Stimulated activated CD4-positive, alpha-beta T cell treated with anti-CD3 and anti-CD28 coated beads, TNF-alpha, amount 100 ng/mL, for 1 hour (primary cell): Measurements from ENCODE around the gene DCTN2.
"Not testable (repeated sequence)": the region's sequence is repeated elsewhere in the genome, so short reads cannot be mapped to it uniquely, and the experiment has no call there.

ENCODE experiments used
- DNase-seq, 3 donors: peaks; one replicate each; pipeline ENCODE4 v3.0.0-alpha.2; 2020; ENCODE audit warnings: low read depth in 3 of 3, low spot score in 1 of 3

DCTN2 gene

GRCh38 chr12:57546438-57547287 is at the start of gene DCTN2:
DCTN2 (minus strand) TSS chr12:57547192; CDS start chr12:57547063, 129 bp downstream.
- peak; percentile 80 for DNase-seq

GRCh38 chr12:57593187-57593586 is 46.2 kb upstream of the DCTN2 start:
- no peak for DNase-seq

DNA sequence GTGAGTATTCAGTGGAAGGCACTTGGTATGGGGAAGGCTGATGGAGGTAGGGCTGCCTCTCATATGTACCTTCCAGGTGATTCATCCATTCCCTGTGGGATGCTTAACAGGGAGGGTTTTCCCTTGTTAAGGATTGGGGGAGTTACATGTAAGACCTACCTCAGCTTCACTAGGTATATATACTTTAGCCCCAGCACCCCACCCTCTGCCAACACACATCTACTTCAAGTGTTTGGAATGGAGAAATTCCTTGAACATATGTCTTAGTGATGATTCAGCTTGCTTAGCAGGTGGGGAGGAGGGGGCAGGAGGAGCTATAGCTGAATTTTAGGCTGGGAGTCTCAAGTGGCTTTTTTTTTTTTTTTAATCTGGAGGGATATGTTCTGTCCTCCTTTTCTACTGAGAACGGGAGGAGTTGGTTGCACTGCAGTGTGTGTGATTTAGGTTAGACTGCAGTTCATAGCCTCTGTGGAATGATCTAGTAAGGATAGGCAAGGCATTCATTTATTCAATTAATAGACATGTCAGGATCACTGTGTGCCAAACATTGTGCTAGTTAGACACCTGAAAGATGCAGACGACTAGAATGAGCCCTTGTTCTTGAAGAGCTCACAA is 45.7 kb upstream of the DCTN2 start:
- no peak for DNase-seq

DNA sequence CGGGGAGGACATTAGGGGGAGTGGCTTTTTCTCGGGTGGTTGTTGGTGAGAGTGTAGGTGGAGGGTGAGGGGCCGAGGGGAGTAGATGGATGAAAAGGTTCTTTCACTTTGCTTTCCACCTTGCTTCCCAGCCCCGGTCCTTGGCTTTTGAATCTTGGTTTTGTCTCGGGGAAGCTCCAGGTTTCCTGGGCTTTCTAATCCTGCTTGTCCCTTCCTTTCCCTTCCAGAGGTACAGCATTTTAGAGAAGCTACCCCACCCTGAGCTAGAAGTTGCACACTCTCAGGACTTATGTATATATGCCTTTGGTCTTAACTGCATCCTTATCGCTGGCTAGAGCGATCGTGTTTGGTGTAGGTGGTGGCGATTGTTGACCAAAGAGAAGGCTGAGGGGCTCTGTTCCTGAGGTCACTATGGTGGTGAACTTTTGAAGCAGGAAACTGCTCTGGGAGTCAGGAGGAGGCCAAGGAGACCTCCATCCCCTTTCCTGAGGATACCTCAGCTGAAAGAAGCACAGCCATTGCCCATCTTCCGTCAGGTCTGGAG is 44.9 kb upstream of the DCTN2 start:
- no peak for DNase-seq

GRCh38 chr12:57590864-57591781 is 44.1 kb upstream of the DCTN2 start, which contains the start of gene PIP4K2C:
PIP4K2C (plus strand) TSS chr12:57591192; CDS start chr12:57591290, 98 bp downstream.
- peak; percentile 42 to 62 (median 54) for DNase-seq

DNA sequence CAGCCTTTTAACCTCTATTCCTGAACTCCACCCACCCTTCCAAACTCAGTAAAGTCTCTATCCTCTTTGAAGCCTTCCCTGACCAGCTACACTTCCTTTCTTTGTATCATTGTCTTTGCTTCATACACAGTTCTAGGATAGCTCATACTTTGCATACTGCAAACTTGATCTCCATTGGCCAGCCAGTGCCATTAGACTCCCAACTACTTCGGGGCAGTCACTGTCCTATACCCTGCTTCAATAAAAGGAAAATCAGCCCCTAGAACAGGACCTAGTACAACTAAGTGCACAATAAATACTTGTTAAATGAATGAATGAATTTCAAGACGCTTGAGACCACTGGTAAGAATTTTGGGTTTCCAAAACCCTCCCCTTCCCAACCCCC is 43.5 kb upstream of the DCTN2 start:
- DNase-seq = no peak

GRCh38 chr12:57588951-57589610 is 42.1 kb upstream of the DCTN2 start:
- DNase-seq = not testable (repeated sequence)

- DNase-seq = no peak
These were observed 39.9 kb upstream of the DCTN2 start for GRCh38 chr12:57586832-57587429.

GRCh38 chr12:57586128-57586527 is 39.1 kb upstream of the DCTN2 start:
- DNase-seq = no peak

DNA sequence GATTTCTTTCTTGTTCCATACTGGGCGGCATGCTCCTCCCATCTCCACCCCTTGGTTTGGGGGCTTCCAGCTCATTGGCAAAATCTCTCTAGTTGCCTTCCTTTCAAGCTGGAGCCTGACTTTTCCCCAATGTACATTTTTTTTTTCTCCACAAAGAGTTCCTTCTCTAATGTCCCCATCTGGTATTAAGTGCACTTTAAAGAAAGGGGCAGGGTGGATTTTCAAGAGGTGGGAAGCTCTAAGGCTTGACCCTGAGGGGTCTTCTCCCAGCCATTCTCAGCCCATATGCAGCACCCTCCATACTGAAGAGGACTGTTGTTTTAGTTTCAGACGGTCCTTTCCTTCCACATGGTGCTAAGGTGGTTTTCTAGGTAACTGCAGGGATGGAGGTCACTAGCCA is 38.2 kb upstream of the DCTN2 start:
- DNase-seq = no peak

DNA sequence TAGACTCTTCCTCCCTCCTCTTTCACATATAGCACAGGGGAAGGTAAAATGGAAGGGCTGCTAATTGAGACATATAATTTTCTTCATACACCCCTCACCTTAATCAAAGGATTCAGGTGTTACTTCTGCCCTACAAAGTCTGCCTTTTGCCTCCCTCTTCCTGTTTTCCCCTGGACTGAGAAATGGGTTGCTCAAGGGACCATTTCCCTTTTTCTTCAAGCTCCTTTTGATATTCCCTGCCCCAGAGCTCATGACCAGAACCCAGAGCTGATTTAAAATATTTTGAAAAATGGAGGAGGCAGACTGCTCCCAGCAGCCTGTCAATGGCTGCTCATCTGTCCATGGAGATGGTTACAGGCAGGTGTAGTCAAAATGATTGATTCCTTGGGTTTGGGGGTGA is 37.7 kb upstream of the DCTN2 start:
- no peak for DNase-seq

GRCh38 chr12:57584050-57584449 is 37.1 kb upstream of the DCTN2 start:
- DNase-seq = no peak

GRCh38 chr12:57583008-57583831 is 36.2 kb upstream of the DCTN2 start:
- peak; percentile 17 to 39 (median 36) for DNase-seq

DNA sequence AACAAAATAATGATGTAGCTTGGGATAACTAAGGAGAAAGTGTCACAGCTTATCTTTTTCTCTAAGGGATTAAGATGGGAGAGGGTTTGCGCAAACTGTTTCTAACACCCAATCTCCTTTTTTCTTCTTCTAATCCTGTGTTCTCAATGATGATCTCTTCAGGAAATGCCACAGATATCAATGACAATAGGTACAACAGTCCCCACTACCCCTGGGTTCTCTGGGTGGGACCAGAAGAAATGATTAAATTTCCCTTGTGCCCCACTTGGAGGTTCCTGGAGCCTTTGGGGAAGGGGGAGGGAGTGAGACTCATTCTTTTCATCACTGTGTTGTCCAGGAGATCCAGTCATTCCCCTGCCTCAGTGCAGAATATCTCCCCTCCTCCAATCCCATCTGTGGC is 35.4 kb upstream of the DCTN2 start:
- no peak for DNase-seq

DNA sequence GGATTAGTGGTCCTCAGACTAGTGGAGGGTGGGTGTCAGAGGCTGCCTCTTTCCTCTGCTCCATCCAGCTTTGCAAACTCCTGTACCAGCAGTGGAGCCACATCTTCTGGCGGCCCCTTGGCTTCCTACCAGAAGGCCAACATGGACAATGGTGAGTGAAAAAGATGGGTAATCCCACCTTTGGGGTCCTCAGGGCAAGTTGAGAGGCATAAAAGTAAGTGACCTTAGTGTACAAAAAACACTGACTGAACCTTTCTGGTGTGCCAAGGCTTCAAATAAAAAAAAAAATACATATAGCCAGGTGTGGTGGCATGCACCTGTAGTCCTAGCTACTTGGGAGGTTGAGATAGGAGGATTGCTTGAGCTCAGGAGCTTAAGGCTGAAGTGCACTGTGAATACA is 34.8 kb upstream of the DCTN2 start:
- no peak for DNase-seq

DNA sequence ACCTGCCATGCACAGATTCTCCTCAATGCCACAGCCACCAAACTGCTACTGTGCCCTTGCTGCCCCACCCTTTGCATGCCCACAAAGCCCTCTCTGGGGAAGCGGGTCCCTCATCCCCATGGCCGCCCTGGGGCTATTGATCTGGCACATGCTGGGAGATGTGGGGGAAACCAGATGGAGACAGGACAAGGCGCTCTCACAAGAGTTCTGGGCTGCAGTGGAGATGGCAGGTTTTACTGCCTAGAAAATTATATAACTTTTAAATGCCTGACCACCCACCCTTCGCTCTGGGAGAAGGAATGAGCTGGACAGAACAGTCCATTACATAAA is 33.4 kb upstream of the DCTN2 start:
- no peak for DNase-seq

DNA sequence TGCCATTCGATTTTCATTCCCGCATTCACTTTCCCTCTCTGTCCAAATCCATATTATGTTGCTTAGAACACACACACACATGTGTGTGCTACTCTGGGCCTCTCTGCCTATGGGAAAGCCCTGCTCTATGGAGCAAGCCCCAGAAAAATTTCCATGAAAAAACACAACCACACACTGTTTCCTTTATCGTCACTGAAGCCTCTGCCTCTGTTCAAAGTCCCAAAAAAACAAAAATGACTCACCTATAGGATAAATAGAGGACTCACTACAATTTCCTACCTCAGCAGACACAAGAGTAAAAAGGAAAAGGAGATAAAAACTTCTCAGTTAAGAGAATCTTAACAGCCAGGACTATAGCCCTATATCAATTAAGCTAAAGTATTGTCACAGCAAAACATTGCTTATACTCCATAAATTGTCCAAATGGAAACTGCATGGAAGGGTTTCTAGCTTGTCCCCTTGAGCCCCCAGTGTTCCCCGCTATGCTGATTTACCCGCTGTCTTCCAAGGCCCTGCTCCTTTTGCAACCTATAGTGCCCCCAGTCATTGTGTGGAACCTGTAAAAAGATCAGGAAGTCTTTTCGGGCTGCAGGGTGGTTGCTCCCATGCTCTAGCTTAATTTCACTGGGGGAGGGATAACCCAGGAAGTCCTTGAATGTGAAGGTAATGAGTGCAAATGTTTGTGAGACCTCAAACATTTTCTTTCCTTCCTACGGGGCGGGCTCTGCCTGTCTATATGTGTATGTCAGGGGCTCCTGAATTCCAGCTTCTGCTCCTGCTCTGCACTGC is 32.9 kb upstream of the DCTN2 start:
- no peak for DNase-seq

DNA sequence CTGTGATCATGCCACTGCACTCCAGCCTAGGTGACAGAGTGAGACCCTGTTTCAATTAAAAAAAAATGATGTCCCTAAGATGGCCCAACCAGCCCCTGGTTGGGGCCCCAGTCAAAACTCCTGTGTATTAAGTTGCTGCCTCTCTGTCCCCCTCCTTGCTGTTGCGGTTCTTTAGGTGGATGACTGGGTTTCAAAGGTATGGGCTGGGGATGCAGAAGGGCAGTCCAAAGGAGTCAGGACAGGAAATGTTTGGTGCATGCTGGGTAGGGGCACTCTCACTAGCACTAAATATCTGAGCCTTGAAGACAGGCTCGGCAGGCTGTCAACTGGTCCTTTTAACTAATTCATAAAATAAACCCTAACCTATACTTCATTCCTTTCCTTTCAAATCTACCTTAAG is 32.0 kb upstream of the DCTN2 start:
- no peak for DNase-seq
